Stimulated activated CD4-positive, alpha-beta T cell treated with anti-CD3 and anti-CD28 coated beads, TNF-alpha, amount 100 ng/mL, for 48 hours (primary cell): ENCODE results near the gene APPBP2.
"Not testable (repeated sequence)": the region's sequence is repeated elsewhere in the genome, so short reads cannot be mapped to it uniquely, and the experiment has no call there.

Source experiments
- DNase-seq, 3 donors: peaks; one replicate each; pipeline ENCODE4 v3.0.0-alpha.2; 2020; ENCODE audit warnings: low read depth in 3 of 3

The APPBP2 gene

GRCh38 chr17:60525685-60526514 lies at the start of gene APPBP2:
Gene APPBP2 (minus strand): TSS chr17:60526242. CDS start chr17:60525931, 311 bp downstream.
- DNase-seq, result peak; percentile 40 to 60 (median 50)

GRCh38 chr17:60573236-60574051 lies 47.4 kb upstream of the APPBP2 start:
- DNase-seq, result no peak

GRCh38 chr17:60565233-60565632 lies 39.2 kb upstream of the APPBP2 start:
- DNase-seq, result no peak

GRCh38 chr17:60563743-60564142 lies 37.7 kb upstream of the APPBP2 start:
- DNase-seq, result no peak

GRCh38 chr17:60562421-60562820 lies 36.4 kb upstream of the APPBP2 start:
- DNase-seq, result no peak

- DNase-seq, result no peak
Observed at GRCh38 chr17:60560860-60561257, 34.8 kb upstream of the APPBP2 start.

GRCh38 chr17:60559995-60560859 lies 34.2 kb upstream of the APPBP2 start:
- DNase-seq, result no peak

GRCh38 chr17:60559659-60559994 lies 33.6 kb upstream of the APPBP2 start:
- DNase-seq, result no peak

GRCh38 chr17:60557805-60558204 lies 31.8 kb upstream of the APPBP2 start:
- no peak for DNase-seq

GRCh38 chr17:60555786-60556185 lies 29.7 kb upstream of the APPBP2 start:
- DNase-seq, result no peak

- DNase-seq, result no peak
Observed at GRCh38 chr17:60554377-60554788, 28.3 kb upstream of the APPBP2 start.

GRCh38 chr17:60552255-60552654 lies 26.2 kb upstream of the APPBP2 start:
- DNase-seq, result not testable (repeated sequence)

- no peak for DNase-seq
Observed at GRCh38 chr17:60548990-60549389, 22.9 kb upstream of the APPBP2 start.

- DNase-seq, result no peak
Observed at GRCh38 chr17:60545465-60546191, 19.6 kb upstream of the APPBP2 start.

GRCh38 chr17:60542071-60542470 lies 16.0 kb upstream of the APPBP2 start:
- no peak for DNase-seq

GRCh38 chr17:60540460-60540859 lies 14.4 kb upstream of the APPBP2 start:
- no peak for DNase-seq

- DNase-seq, result no peak
Observed at GRCh38 chr17:60539807-60540206, 13.8 kb upstream of the APPBP2 start.

GRCh38 chr17:60538726-60539125 lies 12.7 kb upstream of the APPBP2 start:
- DNase-seq, result no peak

GRCh38 chr17:60535382-60536279 lies 9.6 kb upstream of the APPBP2 start:
- DNase-seq, result no peak

GRCh38 chr17:60534613-60535157 lies 8.6 kb upstream of the APPBP2 start:
- DNase-seq, result no peak
